NCI-H2196 treated with DMSO at 0.1 percent for 48 hours (cell line): ENCODE measurements around the gene MAPK8IP3.

Source experiments
- DNase-seq: peaks from one replicate; lab custom pipeline; 2025; ENCODE audit not compliant: unreplicated experiment; lab: John Stamatoyannopoulos, UW

MAPK8IP3 gene

GRCh38 chr16:1771864-1772361 lies 65.9 kb downstream of the MAPK8IP3 start:
- DNase-seq = no peak

- no peak for DNase-seq
These were observed 66.4 kb downstream of the MAPK8IP3 start, which contains the start of gene EME2 for GRCh38 chr16:1772362-1772907. TSS of gene EME2 (plus strand) at chr16:1772810. CDS start at chr16:1773228, 418 bp downstream.

GRCh38 chr16:1772908-1773702 lies 67.1 kb downstream of the MAPK8IP3 start, which contains the start of gene MRPS34:
TSS of gene MRPS34 (minus strand) at chr16:1773134. CDS start at chr16:1773119, 15 bp downstream.
- DNase-seq = peak; percentile 76

GRCh38 chr16:1773703-1774447 lies 67.9 kb downstream of the MAPK8IP3 start:
- no peak for DNase-seq

GRCh38 chr16:1774448-1774780 lies 68.4 kb downstream of the MAPK8IP3 start:
- DNase-seq = no peak

- DNase-seq = no peak
These were observed 69.2 kb downstream of the MAPK8IP3 start for GRCh38 chr16:1775006-1775845.

- DNase-seq = no peak
These were observed 70.1 kb downstream of the MAPK8IP3 start for GRCh38 chr16:1775846-1776671.

GRCh38 chr16:1776672-1776955 lies 70.6 kb downstream of the MAPK8IP3 start:
- no peak for DNase-seq

GRCh38 chr16:1776991-1777374 lies 71.0 kb downstream of the MAPK8IP3 start:
- DNase-seq = no peak

- no peak for DNase-seq
These were observed 71.6 kb downstream of the MAPK8IP3 start for GRCh38 chr16:1777375-1778199.

- DNase-seq = no peak
These were observed 72.5 kb downstream of the MAPK8IP3 start for GRCh38 chr16:1778200-1779179.

GRCh38 chr16:1779234-1779701 lies 73.3 kb downstream of the MAPK8IP3 start:
- DNase-seq = no peak

GRCh38 chr16:1779741-1780676 lies 74.0 kb downstream of the MAPK8IP3 start:
- DNase-seq = no peak

- DNase-seq = no peak
These were observed 74.7 kb downstream of the MAPK8IP3 start for GRCh38 chr16:1780677-1781072.

GRCh38 chr16:1781254-1781653 lies 75.3 kb downstream of the MAPK8IP3 start:
- DNase-seq = no peak

- no peak for DNase-seq
These were observed 75.9 kb downstream of the MAPK8IP3 start for GRCh38 chr16:1781758-1782407.
